Naive thymus-derived CD4-positive, alpha-beta T cell (primary cell): ENCODE measurements around the gene BPGM. TPM values are rescaled to one million over a fixed set of nuclear protein-coding genes. Genes with fewer than 3 reads are reported as not detected.

Experiments
- ATAC-seq: fragments of 150-1000 bp; cut with Tn5 transposase; 2 replicates; pipeline ENCODE4 v1.10.0; 2021; ENCODE audit warnings: mild to moderate bottlenecking, moderate library complexity
- CTCF ChIA-PET: fragments of 350-600 bp; sonication (Branson Sonifier 250); formaldehyde crosslinking; loops from one replicate; lab custom pipeline; 2021; ENCODE audit warnings: antibody characterized with exemption; lab: Charles Lee
- POLR2A ChIA-PET: fragments of 350-600 bp; sonication (Branson Sonifier 250); formaldehyde crosslinking; loops from one replicate; lab custom pipeline; 2021; ENCODE audit warnings: antibody characterized with exemption, inconsistent platforms; lab: Charles Lee
- DNase-seq, 9 donors: peaks; one replicate each; pipeline versions ENCODE4 v3.0.0 to v3.0.0-alpha.2; 2020 to 2022; ENCODE audit warnings: mixed read lengths in 1 of 9
- H3K27ac ChIP-seq: one replicate; pipeline ENCODE4 v1.7.0; 2013; ENCODE audit warnings: mild to moderate bottlenecking, low read depth, low read length, moderate library complexity
- H3K27me3 ChIP-seq, 2 donors: one replicate each; pipeline ENCODE4 v1.7.0; 2013; ENCODE audit warnings: low read length in 2 of 2, mild to moderate bottlenecking in 2 of 2, moderate library complexity in 2 of 2; ENCODE audit not compliant: control insufficient read depth in 2 of 2, insufficient read depth in 2 of 2
- H3K36me3 ChIP-seq, 3 experiments: 1 replicate in 2 of 3; 2 replicates in 1 of 3; pipeline ENCODE4 v1.7.0; 2013; ENCODE audit warnings: low read length in 3 of 3, mild to moderate bottlenecking in 3 of 3, moderate library complexity in 1 of 3; ENCODE audit not compliant: insufficient read depth in 3 of 3, control insufficient read depth in 2 of 3
- H3K4me1 ChIP-seq, 2 donors: one replicate each; pipeline ENCODE4 v1.7.0; 2013; ENCODE audit warnings: low read length in 2 of 2, mild to moderate bottlenecking in 2 of 2, moderate library complexity in 1 of 2; ENCODE audit not compliant: control insufficient read depth in 2 of 2, insufficient read depth in 2 of 2
- H3K4me3 ChIP-seq: 2 replicates; pipeline ENCODE4 v1.7.0; 2013; ENCODE audit warnings: mild to moderate bottlenecking, low read length
- H3K9me3 ChIP-seq, 3 experiments: 1 replicate in 2 of 3; 2 replicates in 1 of 3; pipeline ENCODE4 v1.7.0; 2013; ENCODE audit warnings: low read length in 3 of 3; ENCODE audit not compliant: control insufficient read depth in 2 of 3
- H3K27ac Mint-ChIP-seq, 9 donors: one replicate each; pipeline ENCODE4 v1.8.0; 2020 to 2022; ENCODE audit warnings: mixed read lengths in 9 of 9, mild to moderate bottlenecking in 8 of 9, moderate library complexity in 5 of 9, inconsistent platforms in 2 of 9
- H3K27me3 Mint-ChIP-seq, 5 donors: one replicate each; pipeline ENCODE4 v1.8.0; 2021 to 2022; ENCODE audit warnings: mixed read lengths in 5 of 5, mild to moderate bottlenecking in 1 of 5
- H3K36me3 Mint-ChIP-seq, 5 donors: one replicate each; pipeline ENCODE4 v1.8.0; 2020 to 2022; ENCODE audit warnings: mixed read lengths in 5 of 5, mild to moderate bottlenecking in 3 of 5, inconsistent platforms in 1 of 5
- H3K4me1 Mint-ChIP-seq, 7 donors: one replicate each; pipeline ENCODE4 v1.8.0; 2020 to 2022; ENCODE audit warnings: mixed read lengths in 7 of 7, mild to moderate bottlenecking in 3 of 7, inconsistent platforms in 1 of 7
- H3K4me3 Mint-ChIP-seq, 10 donors: one replicate each; pipeline ENCODE4 v1.8.0; 2020 to 2022; ENCODE audit warnings: mild to moderate bottlenecking in 10 of 10, mixed read lengths in 10 of 10, moderate library complexity in 6 of 10, inconsistent platforms in 2 of 10
- H3K9me3 Mint-ChIP-seq, 11 donors: one replicate each; pipeline ENCODE4 v1.8.0; 2020 to 2022; ENCODE audit warnings: mixed read lengths in 11 of 11, mild to moderate bottlenecking in 4 of 11, inconsistent platforms in 1 of 11, moderate library complexity in 1 of 11
- intact Hi-C, 2 donors: fragments of 100-400 bp; cut with micrococcal nuclease; formaldehyde crosslinking; loops; one replicate each; pipeline ENCODE4 v1.15.1; 2023
- polyA plus RNA-seq, 2 donors: library from polyadenylated mRNA; unstranded; fragments of 300-500 nt; fragmentation: Illumina TruSeq; gene quantifications; one replicate each; pipeline ENCODE4 v1.2.3, GENCODE V29; 2021
- total RNA-seq, 6 experiments: library from RNA in 5 of 6; stranded (reverse) in 5 of 6; gene quantifications; 1 replicate in 5 of 6; 2 replicates in 1 of 6; pipeline ENCODE4 v1.2.3 and lab custom pipeline; 2021 to 2026

Gene BPGM
- total and polyA plus RNA-seq, 7 experiments from 2014 or later, result 12.7 to 33.9 (median 19.0) TPM

DNA sequence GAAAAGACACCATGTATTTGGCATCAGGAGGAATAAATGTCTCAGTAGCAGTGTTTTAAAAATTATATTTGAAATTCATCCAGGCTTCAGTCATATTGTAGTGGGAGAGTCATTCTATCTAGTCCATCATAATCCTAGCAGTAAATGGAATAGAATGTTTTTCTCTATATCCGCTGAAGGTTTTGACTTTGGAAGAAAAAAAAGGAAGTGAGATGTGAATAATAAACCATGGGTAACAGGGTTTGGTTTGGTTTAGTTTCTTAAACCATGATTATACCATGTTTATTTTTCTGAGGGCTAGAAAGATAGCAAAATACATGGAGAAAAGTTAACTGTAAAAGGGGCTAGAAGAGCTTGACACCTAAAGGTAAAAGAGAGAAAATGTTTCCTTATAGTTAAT lies 16.4 kb upstream of the BPGM start:
- H3K4me3 ChIP-seq, result no peak overlapping the region
- no peak for ATAC-seq
- POLR2A ChIA-PET, result interaction anchor here (0.6 kb wide), 1 partner anchor 324 kb away, joined by 3 read pairs; no protein-coding TSS in a partner anchor

GRCh38 chr7:134630893-134631292 lies 15.8 kb upstream of the BPGM start:
- peaks cover 0 to 5% of the 10 kb centered on the region in 2 donors for H3K27me3 ChIP-seq
- Mint-ChIP-seq H3K27me3 (peaks cover 19 to 36% (median 22%) of the 10 kb centered on the region in 5 donors), H3K9me3 (no peaks in the 10 kb centered on the region), H3K4me3 (no peak overlapping the region), H3K36me3 (no peaks in the 10 kb centered on the region), H3K4me1 (peaks cover 2 to 17% (median 8%) of the 10 kb centered on the region in 7 donors), H3K27ac (no peak overlapping the region)
- H3K9me3 ChIP-seq, result no peaks in the 10 kb centered on the region
- ATAC-seq, result no peak
- intact Hi-C loops, result loop anchor here in 1 of 2 donors (5.0 kb wide), 1 partner anchor 41 kb away; no protein-coding TSS in a partner anchor
- H3K36me3 ChIP-seq, result no peaks in the 10 kb centered on the region
- H3K4me1 ChIP-seq, result peaks cover 4 to 5% of the 10 kb centered on the region in 2 donors
- H3K27ac ChIP-seq, result no peak overlapping the region
- no peak overlapping the region for H3K4me3 ChIP-seq
- CTCF ChIA-PET, result interaction anchor here (0.7 to 7.3 kb wide), 14 partner anchors 9 to 539 kb away, joined by 3 to 90 read pairs (median 6); partner anchors contain the start of genes AGBL3, BPGM and CYREN
- DNase-seq, result no peak
- POLR2A ChIA-PET, result interaction anchor here (1.0 kb wide), 1 partner anchor 65 kb away, joined by 3 read pairs; no protein-coding TSS in a partner anchor

More for the DNA sequence above, 16.4 kb upstream of the BPGM start:
- intact Hi-C loops, result loop anchor here in 1 of 2 donors (5.0 kb wide), 1 partner anchor 42 kb away; no protein-coding TSS in a partner anchor
- CTCF ChIA-PET, result interaction anchor here (0.6 to 7.1 kb wide), 10 partner anchors 10 to 540 kb away, joined by 3 to 86 read pairs (median 5); partner anchors contain the start of gene CYREN
- Mint-ChIP-seq H3K4me1 (peaks cover 0 to 10% (median 1%) of the 10 kb centered on the region in 7 donors), H3K4me3 (no peak overlapping the region), H3K27ac (no peak overlapping the region), H3K36me3 (no peaks in the 10 kb centered on the region), H3K9me3 (no peaks in the 10 kb centered on the region), H3K27me3 (peaks cover 20 to 43% (median 27%) of the 10 kb centered on the region in 5 donors)
- H3K27ac ChIP-seq, result no peak overlapping the region
- H3K36me3 ChIP-seq, result no peaks in the 10 kb centered on the region
- H3K27me3 ChIP-seq, result peaks cover 0 to 5% of the 10 kb centered on the region in 2 donors
- no peak for DNase-seq
- no peaks in the 10 kb centered on the region for H3K4me1 ChIP-seq
- H3K9me3 ChIP-seq, result no peaks in the 10 kb centered on the region

GRCh38 chr7:134632052-134632451 lies 14.6 kb upstream of the BPGM start:
- POLR2A ChIA-PET, result interaction anchor here (1.0 to 7.0 kb wide), 2 partner anchors 15 to 64 kb away, joined by 3 to 115 read pairs; partner anchors contain the start of gene BPGM
- no peak overlapping the region for H3K27ac Mint-ChIP-seq
- H3K9me3 ChIP-seq, result no peaks in the 10 kb centered on the region
- peaks cover 5 to 12% of the 10 kb centered on the region in 2 donors for H3K4me1 ChIP-seq
- no peak for ATAC-seq
- H3K27me3 ChIP-seq, result peaks cover 0 to 5% of the 10 kb centered on the region in 2 donors
- H3K27me3 Mint-ChIP-seq, result peaks cover 12 to 28% (median 15%) of the 10 kb centered on the region in 5 donors
- H3K36me3 Mint-ChIP-seq, result peaks cover 0 to 6% (median 0%) of the 10 kb centered on the region in 5 donors
- H3K36me3 ChIP-seq, result no peaks in the 10 kb centered on the region
- DNase-seq, result no peak
- intact Hi-C loops, result loop anchor here in 1 of 2 donors (5.0 kb wide), 1 partner anchor 40 kb away; no protein-coding TSS in a partner anchor
- H3K27ac ChIP-seq, result no peak overlapping the region
- peaks cover 0 to 7% (median 0%) of the 10 kb centered on the region in 11 donors for H3K9me3 Mint-ChIP-seq
- no peak overlapping the region for H3K4me3 ChIP-seq
- CTCF ChIA-PET, result interaction anchor here (0.7 to 7.3 kb wide), 22 partner anchors 10 to 538 kb away, joined by 3 to 90 read pairs (median 6); partner anchors contain the start of genes BPGM and CYREN
- peaks cover 11 to 28% (median 15%) of the 10 kb centered on the region in 7 donors for H3K4me1 Mint-ChIP-seq
- H3K4me3 Mint-ChIP-seq, result no peak overlapping the region

DNA sequence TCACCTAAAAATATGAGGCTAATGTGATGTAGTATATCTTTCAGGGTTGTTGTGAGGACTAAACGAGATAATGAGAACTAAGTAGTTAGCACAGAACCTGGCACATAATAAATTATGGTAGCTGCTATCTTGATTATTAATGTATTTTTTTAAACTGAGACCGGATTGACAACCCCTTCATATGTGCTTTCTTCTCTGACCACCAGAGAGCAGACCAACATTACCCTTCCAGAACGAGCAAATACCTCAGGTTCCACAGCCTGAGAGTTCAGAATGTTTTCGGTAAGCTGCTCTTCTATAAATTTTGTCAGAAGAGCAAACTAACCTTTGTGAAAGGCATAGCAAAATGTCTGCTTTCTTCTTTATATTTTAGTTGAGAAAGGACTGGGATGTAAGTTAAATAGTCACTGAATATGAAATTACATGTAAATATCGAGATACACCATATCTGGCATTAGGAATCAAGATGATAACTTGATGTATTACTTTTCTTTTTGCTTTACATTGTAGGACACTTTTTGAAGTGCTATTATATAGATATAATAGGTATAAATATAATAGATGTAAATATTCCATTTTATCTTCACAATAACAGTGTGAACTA lies 13.6 kb upstream of the BPGM start:
- intact Hi-C loops, result loop anchor here (1.0 to 5.0 kb wide), 9 partner anchors 37 to 537 kb away; partner anchors contain the start of genes AGBL3 (in 2 of the 2) and CYREN (in 1 of the 2)
- Histone ChIP-seq H3K9me3 (no peaks in the 10 kb centered on the region), H3K4me3 (no peak overlapping the region), H3K27me3 (peaks cover 0 to 5% of the 10 kb centered on the region in 2 donors), H3K4me1 (peaks cover 12% of the 10 kb centered on the region in 2 donors), H3K27ac (no peak overlapping the region), H3K36me3 (no peaks in the 10 kb centered on the region)
- Mint-ChIP-seq H3K27me3 (peaks cover 6 to 19% (median 12%) of the 10 kb centered on the region in 5 donors), H3K4me1 (peaks cover 17 to 35% (median 23%) of the 10 kb centered on the region in 7 donors), H3K9me3 (peaks cover 0 to 7% (median 0%) of the 10 kb centered on the region in 11 donors), H3K4me3 (no peak overlapping the region), H3K27ac (peak overlapping the region in 1 of 9 donors; percentile 1), H3K36me3 (peaks cover 0 to 10% (median 0%) of the 10 kb centered on the region in 5 donors)
- ATAC-seq, result peak; percentile 89
- DNase-seq, result peak in 7 of 9 donors; percentile 51 to 75 (median 64)
- ChIA-PET CTCF (interaction anchor here (0.6 to 7.3 kb wide), 32 partner anchors 9 to 537 kb away, joined by 3 to 90 read pairs (median 5); partner anchors contain the start of genes AGBL3, BPGM and CYREN), POLR2A (interaction anchor here (0.6 to 7.0 kb wide), 9 partner anchors 14 to 538 kb away, joined by 3 to 115 read pairs (median 4); partner anchors contain the start of genes AGBL3, BPGM and CYREN)

DNA sequence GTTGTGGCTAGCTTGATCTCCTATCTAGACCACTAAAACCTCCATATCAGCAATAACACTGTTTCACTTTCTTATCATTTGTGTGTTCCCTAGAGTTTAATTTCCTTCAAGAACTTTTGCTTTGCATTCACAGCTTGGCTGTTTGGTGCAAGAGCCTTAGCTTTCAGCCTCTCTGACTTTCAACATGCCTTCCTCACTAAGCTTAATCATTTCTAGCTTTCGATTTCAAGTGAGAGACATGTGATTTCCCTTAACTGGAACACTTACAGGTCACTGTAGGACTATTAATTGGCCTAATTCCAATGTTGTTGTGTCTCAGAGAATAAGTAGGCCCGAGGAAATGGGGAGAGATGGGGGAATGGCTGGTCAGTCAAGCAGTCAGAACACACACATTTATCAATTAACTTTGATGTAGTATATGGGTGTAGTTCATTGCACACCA lies 10.6 kb upstream of the BPGM start:
- H3K4me1 Mint-ChIP-seq, result peaks cover 21 to 44% (median 34%) of the 10 kb centered on the region in 7 donors
- ChIA-PET CTCF (interaction anchor here (0.7 to 7.3 kb wide), 11 partner anchors 9 to 512 kb away, joined by 3 to 90 read pairs (median 4); partner anchors contain the start of genes AGBL3, BPGM and TMEM140), POLR2A (interaction anchor here (0.6 to 7.0 kb wide), 6 partner anchors 11 to 350 kb away, joined by 3 to 115 read pairs (median 8); partner anchors contain the start of genes AGBL3 and BPGM)
- Histone ChIP-seq H3K27ac (no peak overlapping the region), H3K9me3 (no peaks in the 10 kb centered on the region), H3K27me3 (no peaks in the 10 kb centered on the region), H3K4me1 (peaks cover 12 to 20% of the 10 kb centered on the region in 2 donors), H3K36me3 (no peaks in the 10 kb centered on the region), H3K4me3 (no peak overlapping the region)
- intact Hi-C loops, result loop anchor here in 1 of 2 donors (1.0 kb wide), 1 partner anchor 10 kb away; the partner anchor contains the start of gene BPGM
- H3K4me3 Mint-ChIP-seq, result peak overlapping the region in 7 of 10 donors; percentile 5 to 57 (median 49)
- H3K27me3 Mint-ChIP-seq, result no peaks in the 10 kb centered on the region
- no peak for DNase-seq
- peaks cover 0 to 7% (median 0%) of the 10 kb centered on the region in 11 donors for H3K9me3 Mint-ChIP-seq
- H3K27ac Mint-ChIP-seq, result peak overlapping the region in 8 of 9 donors; percentile 18 to 86 (median 68)
- H3K36me3 Mint-ChIP-seq, result peaks cover 0 to 11% (median 0%) of the 10 kb centered on the region in 5 donors
- peak; percentile 43 for ATAC-seq

- Histone ChIP-seq H3K4me3 (no peak overlapping the region), H3K27ac (no peak overlapping the region), H3K36me3 (no peaks in the 10 kb centered on the region), H3K9me3 (no peaks in the 10 kb centered on the region), H3K27me3 (no peaks in the 10 kb centered on the region), H3K4me1 (peaks cover 12 to 20% of the 10 kb centered on the region in 2 donors)
- Mint-ChIP-seq H3K36me3 (peaks cover 0 to 14% (median 0%) of the 10 kb centered on the region in 5 donors), H3K27ac (peak overlapping the region in 6 of 9 donors; percentile 76 to 94 (median 84)), H3K9me3 (peaks cover 0 to 18% (median 2%) of the 10 kb centered on the region in 11 donors), H3K27me3 (no peaks in the 10 kb centered on the region), H3K4me3 (peak overlapping the region in 7 of 10 donors; percentile 45 to 74 (median 66)), H3K4me1 (peaks cover 21 to 52% (median 39%) of the 10 kb centered on the region in 7 donors)
- POLR2A ChIA-PET, result interaction anchor here (0.6 to 7.0 kb wide), 4 partner anchors 9 to 349 kb away, joined by 3 to 115 read pairs (median 8); partner anchors contain the start of genes AGBL3 and BPGM
- no peak for ATAC-seq
- intact Hi-C loops, result no loop called here
- no peak for DNase-seq
- CTCF ChIA-PET, result interaction anchor here (0.8 to 7.3 kb wide), 3 partner anchors 66 to 316 kb away, joined by 3 to 90 read pairs (median 4); no protein-coding TSS in a partner anchor
Measured at GRCh38 chr7:134637441-134637840, 9.2 kb upstream of the BPGM start.
